AML-193 (cell line): Measurements from ENCODE around the gene TMCC3.
A peak's percentile ranks its signal among the peaks of the same experiment; 100 is the strongest.
"Not testable (repeated sequence)": the region's sequence is repeated elsewhere in the genome, so short reads cannot be mapped to it uniquely, and the experiment has no call there.

ENCODE experiments used
- DNase-seq, 2 experiments: peaks; one replicate each; lab custom pipeline; 2025; lab: John Stamatoyannopoulos, UW

Gene TMCC3

GRCh38 chr12:94650143-94651056, at the start of gene TMCC3:
TMCC3 (minus strand) TSS chr12:94650557; CDS start chr12:94650430, 127 bp downstream.
- DNase-seq: no peak

- no peak for DNase-seq
These were observed 49.4 kb upstream of the TMCC3 start for GRCh38 chr12:94699801-94700200.

- DNase-seq: no peak
These were observed 48.2 kb upstream of the TMCC3 start for GRCh38 chr12:94698578-94698977.

GRCh38 chr12:94697631-94698030, 47.3 kb upstream of the TMCC3 start:
- DNase-seq: no peak

- DNase-seq: no peak
These were observed 44.4 kb upstream of the TMCC3 start for GRCh38 chr12:94694732-94695131.

GRCh38 chr12:94692826-94693225, 42.5 kb upstream of the TMCC3 start:
- DNase-seq: not testable (repeated sequence)

GRCh38 chr12:94690198-94690771, 39.9 kb upstream of the TMCC3 start:
- DNase-seq: no peak

GRCh38 chr12:94689646-94690036, 39.3 kb upstream of the TMCC3 start:
- DNase-seq: no peak

GRCh38 chr12:94689002-94689645, 38.8 kb upstream of the TMCC3 start:
- peak in 1 of 2 experiments; percentile 2 for DNase-seq

GRCh38 chr12:94687891-94688290, 37.5 kb upstream of the TMCC3 start:
- DNase-seq: no peak

- no peak for DNase-seq
These were observed 36.7 kb upstream of the TMCC3 start for GRCh38 chr12:94686834-94687628.

- DNase-seq: no peak
These were observed 34.2 kb upstream of the TMCC3 start for GRCh38 chr12:94684416-94685142.

GRCh38 chr12:94679554-94680195, 29.3 kb upstream of the TMCC3 start:
- no peak for DNase-seq

GRCh38 chr12:94678849-94679248, 28.5 kb upstream of the TMCC3 start:
- DNase-seq: no peak

- DNase-seq: no peak
These were observed 28.0 kb upstream of the TMCC3 start for GRCh38 chr12:94678379-94678778.

- DNase-seq: no peak
These were observed 27.4 kb upstream of the TMCC3 start for GRCh38 chr12:94677778-94678177.

- no peak for DNase-seq
These were observed 26.6 kb upstream of the TMCC3 start for GRCh38 chr12:94676922-94677321.

GRCh38 chr12:94676031-94676641, 25.8 kb upstream of the TMCC3 start:
- DNase-seq: peak; percentile 85 to 87

GRCh38 chr12:94674835-94675234, 24.5 kb upstream of the TMCC3 start:
- DNase-seq: no peak

- DNase-seq: no peak
These were observed 23.7 kb upstream of the TMCC3 start for GRCh38 chr12:94674051-94674451.
